NB4 (cell line): ENCODE data around the gene RAB7A.

Experiments
- CTCF ChIP-seq: IDR thresholded peaks from one replicate; pipeline ENCODE4 v1.5.1; 2012; ENCODE audit warnings: low read depth, low read length
- MYC ChIP-seq: IDR thresholded peaks from 2 replicates; pipeline ENCODE4 v1.6.1; 2011; ENCODE audit warnings: low read depth, low read length
- POLR2A ChIP-seq: IDR thresholded peaks from 2 replicates; pipeline ENCODE4 v1.6.1; 2011; ENCODE audit warnings: mild to moderate bottlenecking; ENCODE audit not compliant: insufficient read length; ENCODE audit errors: extremely low read depth

GRCh38 chr3:128725547-128726022 is 398 bp upstream of the RAB7A start:
- TF ChIP-seq POLR2A (no peak), CTCF (no peak), MYC (no peak)
